A549 treated with dexamethasone at 1 μM for 4 hours (cell line): Measurements from ENCODE around the gene IL36A. TPM values are rescaled to one million over a fixed set of nuclear protein-coding genes. Genes with fewer than 3 reads are reported as not detected.

Experiments used
- total RNA-seq: library from RNA; stranded (reverse); fragments of 200-300 nt; extraction: Qiagen RNA extraction; gene quantifications from 5 replicates; pipeline ENCODE4 v1.2.3, GENCODE V29; 2022

IL36A gene, protein sequence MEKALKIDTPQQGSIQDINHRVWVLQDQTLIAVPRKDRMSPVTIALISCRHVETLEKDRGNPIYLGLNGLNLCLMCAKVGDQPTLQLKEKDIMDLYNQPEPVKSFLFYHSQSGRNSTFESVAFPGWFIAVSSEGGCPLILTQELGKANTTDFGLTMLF
- not detected in 5 replicates for total RNA-seq

DNA sequence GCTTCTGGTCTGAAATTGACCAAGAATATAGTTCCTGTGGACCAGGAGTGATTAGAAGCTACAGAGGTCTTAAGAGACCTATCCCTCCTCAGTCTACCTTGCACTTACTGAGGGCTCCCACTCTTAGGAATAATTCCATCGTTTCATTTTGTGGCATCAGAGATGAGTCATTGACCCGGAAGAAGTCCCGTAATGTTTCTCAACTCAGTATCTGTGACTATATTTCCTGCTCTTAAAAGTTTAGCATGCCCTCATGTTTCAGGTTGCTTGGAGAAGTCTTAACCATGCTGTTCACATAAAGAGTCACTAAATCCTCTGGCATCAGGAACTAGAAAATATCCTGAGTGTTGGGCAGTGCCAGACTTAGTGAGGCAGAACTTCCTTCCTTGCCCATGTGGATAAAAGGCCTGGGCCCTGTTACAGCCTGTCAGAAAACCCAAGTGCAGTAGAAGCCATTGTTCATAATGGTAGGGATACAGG, at the start of gene IL36A:
IL36A (plus strand) TSS at position 430 of the 480 bp plus-strand sequence. CDS start 413 bp downstream, outside the sequence.

DNA sequence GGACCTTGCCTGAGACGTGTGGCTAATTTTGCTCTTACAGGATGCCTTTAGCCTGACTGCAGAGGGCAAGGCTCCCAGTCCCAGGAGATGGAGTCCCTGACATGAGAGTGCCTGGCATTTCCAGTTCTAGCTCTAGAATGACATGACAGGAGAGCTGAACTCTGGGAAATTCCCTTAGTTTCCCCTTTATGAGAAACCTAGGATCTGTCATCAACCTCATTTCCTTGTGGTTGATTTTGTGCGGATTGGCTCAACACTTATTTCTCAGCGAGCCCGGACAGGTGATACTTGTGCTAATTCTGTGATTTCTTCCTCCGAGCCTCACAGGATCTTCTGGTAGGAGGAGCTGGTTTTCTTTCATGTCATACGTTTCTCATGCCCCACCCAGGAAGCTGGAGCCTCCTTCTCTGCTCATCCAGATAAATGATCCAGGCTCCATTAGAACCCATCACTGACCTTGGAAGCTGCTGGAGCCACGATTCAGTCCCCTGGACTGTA, 27.7 kb upstream of the IL36A start, which contains the start of gene IL36G:
IL36G (plus strand) TSS at position 448 of the 498 bp plus-strand sequence. CDS start 633 bp downstream, outside the sequence.

DNA sequence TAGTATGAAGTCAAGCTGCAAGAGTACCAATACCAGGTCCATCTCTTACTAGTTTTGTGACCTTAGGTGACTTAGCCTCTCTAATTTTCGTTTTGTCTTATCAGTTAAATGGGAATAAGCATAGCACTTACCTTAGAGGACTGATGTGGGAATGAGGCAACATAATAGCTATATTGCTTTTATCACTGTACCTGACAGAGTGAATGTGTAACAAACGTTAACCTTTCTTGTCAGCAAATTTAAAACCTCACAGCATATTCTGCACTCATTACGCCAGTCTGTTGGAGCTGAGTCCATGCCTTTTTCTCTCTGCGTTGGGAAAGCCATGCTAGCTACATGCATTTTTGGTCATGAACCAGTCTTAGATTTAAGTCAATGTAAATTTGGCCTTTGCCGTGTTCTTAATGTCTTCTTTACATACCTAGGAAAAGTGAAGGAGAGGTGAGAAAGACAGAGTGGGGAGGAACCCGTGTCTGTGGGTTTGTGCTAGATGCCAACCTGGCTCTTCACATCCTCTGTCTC, 47.2 kb downstream of the IL36A start, which contains the start of gene IL36B:
IL36B (minus strand) TSS at position 472 of the 522 bp plus-strand sequence.

Other genes starting within 250 kb of the IL36A start
- 12.4 to 16.9 TPM (median 16.7 TPM) in 5 replicates for gene CKAP2L, start 240.8 kb upstream of the IL36A start, total RNA-seq
- gene IL1A, start 221.0 kb upstream of the IL36A start, total RNA-seq: 0.18 to 0.50 TPM (median 0.29 TPM) in 5 replicates
- gene IL1B, start 168.7 kb upstream of the IL36A start, total RNA-seq: 0.11 to 0.27 TPM (median 0.16 TPM) in 4 of 5 replicates, not detected in the other
- 0.23 TPM in 1 of 5 replicates, not detected in the others for gene IL37, start 94.3 kb upstream of the IL36A start, total RNA-seq
- not detected in 5 replicates for gene IL36G, start 27.5 kb upstream of the IL36A start, total RNA-seq
- gene IL36B, start 47.4 kb downstream of the IL36A start, total RNA-seq: 0.09 to 0.28 TPM (median 0.13 TPM) in 3 of 5 replicates, not detected in the others
- 0.03 to 0.12 TPM in 2 of 5 replicates, not detected in the others for gene IL36RN, start 53.7 kb downstream of the IL36A start, total RNA-seq
- not detected in 5 replicates for gene IL1F10, start 62.5 kb downstream of the IL36A start, total RNA-seq
- gene IL1RN, start 122.1 kb downstream of the IL36A start, total RNA-seq: 0.30 to 0.54 TPM (median 0.37 TPM) in 5 replicates
- gene PSD4, start 168.5 kb downstream of the IL36A start, total RNA-seq: 11.2 to 15.2 TPM (median 14.4 TPM) in 5 replicates